Astrocyte of the spinal cord (primary cell): ENCODE data around the gene ANKRD45.
"Not testable (repeated sequence)": the region's sequence is repeated elsewhere in the genome, so short reads cannot be mapped to it uniquely, and the experiment has no call there.

ENCODE experiments used
- DNase-seq: peaks from one replicate; pipeline ENCODE4 v3.0.0; 2011; ENCODE audit warnings: low read depth, low spot score
- H3K4me3 ChIP-seq: 2 replicates; pipeline ENCODE4 v1.5.1; 2011; ENCODE audit warnings: low read depth, mild to moderate bottlenecking, low read length, moderate library complexity
- CTCF ChIP-seq: IDR thresholded peaks from 2 replicates; pipeline ENCODE4 v1.5.1; 2012; ENCODE audit warnings: low read depth, mild to moderate bottlenecking, low read length, inconsistent platforms
- in situ Hi-C: cut with HindIII; loops from 2 replicates; pipeline ENCODE4 v1.10.0; 2017; ENCODE audit warnings: low sequenced_read_pairs

ANKRD45 gene

GRCh38 chr1:173639102-173639501 lies 30.5 kb downstream of the ANKRD45 start:
- in situ Hi-C loops = no loop called here
- no peak for DNase-seq
- no peak for TF ChIP-seq CTCF
- H3K4me3 ChIP-seq = no peak overlapping the region

- no peak for TF ChIP-seq CTCF
- DNase-seq = no peak
- in situ Hi-C loops = no loop called here
- no peak overlapping the region for H3K4me3 ChIP-seq
These were observed 31.3 kb downstream of the ANKRD45 start for GRCh38 chr1:173638043-173639021.

- DNase-seq, H3K4me3 ChIP-seq, in situ Hi-C loops: not testable (repeated sequence)
These were observed 32.2 kb downstream of the ANKRD45 start for GRCh38 chr1:173637236-173638042.

GRCh38 chr1:173635116-173635515 lies 34.5 kb downstream of the ANKRD45 start, which contains the start of gene TEX50:
Gene TEX50, plus strand, starts transcription at chr1:173635338. Its CDS starts 184 bp downstream, at chr1:173635522.
- DNase-seq = no peak
- TF ChIP-seq CTCF = no peak
- in situ Hi-C loops = no loop called here
- no peak within 1 kb of the TSS for H3K4me3 ChIP-seq

- no peak for DNase-seq
These were observed 40.8 kb downstream of the ANKRD45 start for GRCh38 chr1:173628888-173629287.

GRCh38 chr1:173627269-173627668 lies 42.4 kb downstream of the ANKRD45 start:
- DNase-seq = no peak
- TF ChIP-seq CTCF = no peak
- in situ Hi-C loops = no loop called here
- no peak overlapping the region for H3K4me3 ChIP-seq

More at GRCh38 chr1:173628888-173629287, 40.8 kb downstream of the ANKRD45 start:
- no peak overlapping the region for H3K4me3 ChIP-seq
- TF ChIP-seq CTCF = no peak
- in situ Hi-C loops = no loop called here
